OCI-LY1 (cell line): Measurements from ENCODE around the gene GRB2.

Source experiments
- H2AFZ ChIP-seq: fragments of 200-600 bp; sonication (generic), shearing (Covaris generic); 2 replicates; pipeline ENCODE4 v1.6.0; 2014; ENCODE audit warnings: antibody characterized with exemption, mild to moderate bottlenecking, low read length
- H3F3A ChIP-seq: fragments of 200-600 bp; sonication (generic), shearing (Covaris generic); 2 replicates; pipeline ENCODE4 v1.6.0; 2014; ENCODE audit warnings: mild to moderate bottlenecking, antibody characterized with exemption, low read length, moderate library complexity; ENCODE audit not compliant: insufficient read depth
- H3K27ac ChIP-seq: fragments of 200-600 bp; sonication (generic); 2 replicates; pipeline ENCODE4 v1.5.1; 2014; ENCODE audit warnings: low read length, mixed run types, mild to moderate bottlenecking, low read depth; ENCODE audit not compliant: poor library complexity, severe bottlenecking
- H3K27me3 ChIP-seq: fragments of 200-600 bp; sonication (generic); 2 replicates; pipeline ENCODE4 v1.6.0; 2014; ENCODE audit warnings: antibody characterized with exemption, mild to moderate bottlenecking, low read length, moderate library complexity; ENCODE audit not compliant: insufficient read depth
- H3K36me3 ChIP-seq: fragments of 200-600 bp; sonication (generic); 2 replicates; pipeline ENCODE4 v1.6.1; 2014; ENCODE audit warnings: mild to moderate bottlenecking, antibody characterized with exemption, low read length, moderate library complexity, mixed read lengths; ENCODE audit not compliant: insufficient read depth
- H3K4me1 ChIP-seq: fragments of 200-600 bp; sonication (generic); 2 replicates; pipeline ENCODE4 v1.5.1; 2014; ENCODE audit warnings: mild to moderate bottlenecking, low read length, moderate library complexity; ENCODE audit not compliant: insufficient read depth, severe bottlenecking
- H3K4me2 ChIP-seq: fragments of 200-600 bp; sonication (generic), shearing (Covaris generic); 2 replicates; pipeline ENCODE4 v1.6.1; 2014; ENCODE audit warnings: low read length
- H3K4me3 ChIP-seq: fragments of 200-600 bp; sonication (generic); 2 replicates; pipeline ENCODE4 v1.5.1; 2014; ENCODE audit warnings: low read length, low read depth, mild to moderate bottlenecking, mixed read lengths; ENCODE audit not compliant: poor library complexity, severe bottlenecking
- H3K79me2 ChIP-seq: fragments of 200-600 bp; shearing (Covaris generic); 2 replicates; pipeline ENCODE4 v1.6.1; 2016; ENCODE audit warnings: mixed run types, low read length, mixed read lengths; ENCODE audit not compliant: insufficient read depth
- H3K9ac ChIP-seq: fragments of 200-600 bp; sonication (generic), shearing (Covaris generic); 2 replicates; pipeline ENCODE4 v1.6.1; 2014; ENCODE audit warnings: mild to moderate bottlenecking, low read length, mixed read lengths
- H3K9me2 ChIP-seq: fragments of 200-600 bp; sonication (generic), shearing (Covaris generic); 2 replicates; pipeline ENCODE4 v1.6.1; 2014; ENCODE audit warnings: low read depth, mild to moderate bottlenecking, low read length, mixed read lengths
- H3K9me3 ChIP-seq: fragments of 200-600 bp; shearing (Covaris generic); 2 replicates; pipeline ENCODE4 v1.6.1; 2014; ENCODE audit warnings: low read length, mixed read lengths
- H4K20me1 ChIP-seq: fragments of 200-600 bp; sonication (generic), shearing (Covaris generic); 2 replicates; pipeline ENCODE4 v1.6.0; 2016; ENCODE audit warnings: mild to moderate bottlenecking, low read length; ENCODE audit not compliant: insufficient read depth
- EZH2 ChIP-seq: fragments of 200-600 bp; sonication (generic), shearing (Covaris generic); IDR thresholded peaks from 2 replicates; pipeline ENCODE4 v1.8.0; 2017; ENCODE audit warnings: borderline replicate concordance, mixed run types, mild to moderate bottlenecking, antibody characterized with exemption, low read length, moderate library complexity, mixed read lengths
- TF ChIP-seq, protein P1 (sequence below): fragments of 200-600 bp; sonication (generic), shearing (Covaris generic); IDR thresholded peaks from 2 replicates; pipeline ENCODE4 v1.5.1; 2017; ENCODE audit warnings: mild to moderate bottlenecking, antibody characterized with exemption, low read length, moderate library complexity, mixed read lengths

Gene GRB2

DNA sequence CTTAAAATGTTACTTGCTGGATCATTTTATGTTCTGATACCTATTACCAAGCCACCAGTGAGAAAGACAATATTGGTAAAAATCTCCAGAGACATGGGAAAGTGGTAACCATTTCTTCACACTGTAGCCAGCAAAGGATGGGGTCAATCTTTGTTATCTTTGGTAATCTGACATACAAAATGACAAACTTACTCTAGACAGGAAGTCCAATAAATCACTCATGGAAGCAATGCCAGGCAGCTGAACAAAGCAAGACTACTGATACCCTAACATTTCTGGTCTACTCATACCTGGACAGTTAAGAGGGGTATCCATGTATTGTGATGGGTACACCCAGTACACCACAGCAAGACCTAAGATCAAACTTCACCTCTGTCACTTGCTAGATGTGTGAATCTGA, 19.0 kb downstream of the GRB2 start:
- Histone ChIP-seq H3K36me3 (peaks cover 56% of the 10 kb centered on the region), H3K4me1 (peaks cover 24% of the 10 kb centered on the region), H3F3A (no peaks in the 10 kb centered on the region), H3K4me3 (no peak overlapping the region), H3K9me3 (no peaks in the 10 kb centered on the region), H3K27ac (no peak overlapping the region), H3K27me3 (no peaks in the 10 kb centered on the region), H3K9ac (no peak overlapping the region), H3K9me2 (no peaks in the 10 kb centered on the region), H2AFZ (no peak overlapping the region), H4K20me1 (no peaks in the 10 kb centered on the region; the same call in 1 of the 2 replicates), H3K79me2 (peaks cover 95% of the 10 kb centered on the region), H3K4me2 (no peak overlapping the region)
- TF ChIP-seq, protein P1, sequence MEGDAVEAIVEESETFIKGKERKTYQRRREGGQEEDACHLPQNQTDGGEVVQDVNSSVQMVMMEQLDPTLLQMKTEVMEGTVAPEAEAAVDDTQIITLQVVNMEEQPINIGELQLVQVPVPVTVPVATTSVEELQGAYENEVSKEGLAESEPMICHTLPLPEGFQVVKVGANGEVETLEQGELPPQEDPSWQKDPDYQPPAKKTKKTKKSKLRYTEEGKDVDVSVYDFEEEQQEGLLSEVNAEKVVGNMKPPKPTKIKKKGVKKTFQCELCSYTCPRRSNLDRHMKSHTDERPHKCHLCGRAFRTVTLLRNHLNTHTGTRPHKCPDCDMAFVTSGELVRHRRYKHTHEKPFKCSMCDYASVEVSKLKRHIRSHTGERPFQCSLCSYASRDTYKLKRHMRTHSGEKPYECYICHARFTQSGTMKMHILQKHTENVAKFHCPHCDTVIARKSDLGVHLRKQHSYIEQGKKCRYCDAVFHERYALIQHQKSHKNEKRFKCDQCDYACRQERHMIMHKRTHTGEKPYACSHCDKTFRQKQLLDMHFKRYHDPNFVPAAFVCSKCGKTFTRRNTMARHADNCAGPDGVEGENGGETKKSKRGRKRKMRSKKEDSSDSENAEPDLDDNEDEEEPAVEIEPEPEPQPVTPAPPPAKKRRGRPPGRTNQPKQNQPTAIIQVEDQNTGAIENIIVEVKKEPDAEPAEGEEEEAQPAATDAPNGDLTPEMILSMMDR: no peak
- no peak for TF ChIP-seq EZH2

DNA sequence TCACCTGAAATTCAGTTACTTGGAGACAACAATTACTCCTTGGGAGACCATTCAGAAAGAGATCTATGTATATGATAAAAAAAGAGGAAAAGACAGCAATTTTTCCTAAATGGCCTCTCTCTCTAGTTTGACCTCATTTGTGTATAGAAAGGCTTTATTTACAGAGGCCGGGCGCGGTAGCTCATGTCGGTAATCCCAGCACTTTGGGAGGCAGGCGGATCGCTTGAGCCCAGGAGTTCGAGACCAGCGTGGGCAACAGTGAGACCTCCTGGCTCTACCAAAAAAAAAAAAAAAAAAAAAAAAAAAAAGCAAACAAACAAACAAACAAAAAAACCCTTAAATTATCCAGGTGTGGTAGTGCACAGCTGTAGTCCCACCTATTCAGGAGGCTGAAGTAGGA, 20.7 kb downstream of the GRB2 start:
- peaks cover 39% of the 10 kb centered on the region for H3K4me1 ChIP-seq
- H3K9ac ChIP-seq: no peak overlapping the region
- H3K27me3 ChIP-seq: no peaks in the 10 kb centered on the region
- H3F3A ChIP-seq: peaks cover 4% of the 10 kb centered on the region; the same call in 1 of the 2 replicates
- peaks cover 40% of the 10 kb centered on the region for H3K36me3 ChIP-seq
- no peaks in the 10 kb centered on the region for H3K9me2 ChIP-seq
- TF ChIP-seq, protein P1: no peak
- no peak for TF ChIP-seq EZH2
- H4K20me1 ChIP-seq: no peaks in the 10 kb centered on the region; the same call in 1 of the 2 replicates
- no peak overlapping the region for H3K4me2 ChIP-seq
- H2AFZ ChIP-seq: no peak overlapping the region
- peaks cover 94% of the 10 kb centered on the region for H3K79me2 ChIP-seq
- H3K4me3 ChIP-seq: no peak overlapping the region
- H3K27ac ChIP-seq: no peak overlapping the region
- H3K9me3 ChIP-seq: no peaks in the 10 kb centered on the region

DNA sequence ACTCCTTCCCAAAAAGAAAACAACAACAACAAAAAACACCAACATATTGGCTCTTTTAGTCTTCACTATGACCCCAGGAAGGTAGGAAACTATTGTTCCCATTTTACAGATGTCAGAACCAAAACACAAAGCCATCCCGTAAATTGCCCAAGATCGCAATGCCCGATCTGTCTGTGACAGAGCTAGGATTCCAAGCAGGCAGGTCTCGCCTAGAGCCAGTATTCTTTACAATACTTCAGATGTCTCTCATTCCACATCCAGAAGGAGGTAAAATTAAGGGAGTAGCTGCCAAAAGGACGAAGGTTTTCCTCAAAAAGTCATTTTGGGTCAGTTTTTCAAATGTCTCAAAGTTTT, 21.7 kb downstream of the GRB2 start:
- Histone ChIP-seq H3K36me3 (peaks cover 36% of the 10 kb centered on the region), H3F3A (peaks cover 4% of the 10 kb centered on the region; the same call in 1 of the 2 replicates), H4K20me1 (no peaks in the 10 kb centered on the region; the same call in 1 of the 2 replicates), H3K9me2 (no peaks in the 10 kb centered on the region), H3K27ac (no peak overlapping the region), H3K79me2 (peaks cover 96% of the 10 kb centered on the region), H2AFZ (no peak overlapping the region), H3K4me3 (no peak overlapping the region), H3K9ac (no peak overlapping the region), H3K4me2 (peak overlapping the region; percentile 27; the same call in 1 of the 2 replicates), H3K9me3 (no peaks in the 10 kb centered on the region), H3K27me3 (no peaks in the 10 kb centered on the region), H3K4me1 (peaks cover 47% of the 10 kb centered on the region)
- TF ChIP-seq, protein P1: no peak
- TF ChIP-seq EZH2: no peak
